ENCODE measurements around the gene KLRB1.
"Not testable (repeated sequence)": the region's sequence is repeated elsewhere in the genome, so short reads cannot be mapped to it uniquely, and the experiment has no call there.

The KLRB1 gene

DNA sequence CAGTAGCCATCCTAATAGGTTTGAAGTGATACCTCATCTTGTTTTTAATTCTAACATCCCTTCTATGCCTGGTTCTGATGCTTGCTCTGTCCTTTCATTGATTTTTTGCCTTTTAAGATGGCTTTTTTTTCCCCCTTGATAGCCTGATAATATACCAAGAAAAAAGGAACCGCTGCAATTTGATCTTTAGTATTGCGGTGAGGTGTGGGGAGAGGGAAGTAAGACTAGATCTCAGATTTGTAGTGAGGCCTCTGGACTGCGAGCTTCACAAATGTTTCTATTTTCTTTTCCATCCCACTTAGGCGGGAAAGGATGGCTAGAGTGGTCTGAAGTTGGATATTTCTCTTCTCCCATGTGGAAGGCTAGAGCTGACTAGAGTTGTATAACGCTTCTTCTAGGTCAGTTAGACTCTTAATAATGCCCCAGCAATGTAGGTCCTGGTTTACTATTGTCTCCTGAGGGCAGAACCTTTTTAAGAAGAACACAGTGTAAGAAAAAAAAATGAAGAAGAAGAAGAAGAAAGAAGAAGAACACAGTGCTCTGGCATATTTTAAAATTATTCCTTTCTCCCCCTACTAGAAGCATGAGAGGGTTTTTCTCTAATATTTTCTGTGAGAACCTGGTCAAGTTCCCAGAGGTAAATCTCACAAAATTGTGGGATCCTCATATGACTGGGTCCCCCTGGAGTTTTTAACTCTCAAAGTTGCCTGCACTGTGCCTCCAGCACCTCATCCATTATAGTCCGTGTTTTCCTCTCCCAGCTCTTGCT is 11.9 kb upstream of the KLRB1 start:
- no peak for DNase-seq (ENCODE audit: low read depth in 2 of 2)

DNA sequence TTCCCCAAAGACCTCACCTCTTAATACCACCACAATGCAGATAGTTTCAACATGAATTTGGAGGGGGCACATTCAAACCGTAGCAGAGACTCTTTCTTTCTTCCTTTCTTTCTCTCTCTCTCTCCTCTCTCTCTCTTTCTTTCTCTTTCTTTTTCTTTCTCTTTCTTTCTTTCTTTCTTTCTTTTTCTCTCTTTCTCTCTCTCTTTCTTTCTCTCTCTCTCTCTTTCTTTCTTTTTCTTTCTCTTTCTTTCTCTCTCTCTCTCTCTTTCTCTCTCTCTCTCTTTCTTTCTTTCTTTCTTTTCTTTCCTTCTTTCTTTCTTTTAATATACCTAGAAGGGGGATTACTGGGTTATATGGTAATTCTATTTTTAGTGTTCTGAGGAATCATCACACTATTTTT is 11.2 kb upstream of the KLRB1 start:
- DNase-seq (ENCODE audit: low read depth in 2 of 2): not testable (repeated sequence)

DNA sequence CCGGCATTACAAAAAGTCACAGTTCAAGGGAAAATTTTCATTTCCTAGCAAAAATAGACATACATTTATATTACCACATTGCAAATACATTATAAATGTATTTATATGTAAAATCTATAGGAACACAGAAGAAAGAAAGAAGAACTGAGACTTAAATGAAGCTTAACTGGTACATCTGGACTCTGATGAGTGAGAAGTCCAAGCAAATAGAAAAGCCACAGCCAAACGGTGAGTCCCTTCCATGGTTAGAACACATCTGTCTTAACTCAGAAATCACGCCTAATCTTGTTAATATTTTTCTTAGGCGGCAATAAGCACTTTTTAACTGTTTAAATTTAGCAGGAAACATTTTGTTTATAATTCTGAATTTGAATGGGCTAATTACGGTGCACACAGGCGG is 9.4 kb upstream of the KLRB1 start:
- DNase-seq (ENCODE audit: low read depth in 2 of 2): no peak

DNA sequence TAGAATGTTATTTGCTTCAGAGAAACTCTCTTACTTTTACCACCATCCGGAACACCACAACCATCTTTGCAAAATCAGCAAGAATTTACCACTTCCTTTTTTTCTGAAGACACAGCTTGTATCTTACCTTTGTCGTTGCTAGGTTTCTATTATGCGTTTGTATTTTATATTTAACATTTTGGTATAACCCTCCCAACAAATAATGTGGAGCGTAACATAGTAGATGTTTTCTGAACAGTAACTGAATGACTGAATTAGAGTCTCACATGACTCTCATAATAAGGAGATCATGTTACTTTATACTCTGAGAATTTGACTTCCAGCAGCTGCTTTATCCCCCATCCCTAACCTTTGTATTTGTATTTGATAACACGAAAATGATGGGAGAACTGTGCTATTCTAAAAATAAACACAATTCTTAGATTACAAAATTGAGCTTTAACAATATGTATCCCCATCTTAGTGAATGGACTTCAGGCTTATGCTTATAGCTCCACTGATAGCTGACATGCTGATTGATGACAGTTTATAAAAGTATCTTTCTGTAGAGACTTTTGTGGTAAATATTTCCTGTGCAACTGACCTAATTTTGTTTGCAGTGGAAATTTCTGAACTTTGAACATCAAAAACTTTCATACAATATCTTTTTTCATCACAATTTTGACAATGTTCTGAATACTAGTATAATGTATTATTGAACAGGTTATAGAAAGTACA is 7.9 kb upstream of the KLRB1 start:
- no peak for DNase-seq (ENCODE audit: low read depth in 2 of 2)

DNA sequence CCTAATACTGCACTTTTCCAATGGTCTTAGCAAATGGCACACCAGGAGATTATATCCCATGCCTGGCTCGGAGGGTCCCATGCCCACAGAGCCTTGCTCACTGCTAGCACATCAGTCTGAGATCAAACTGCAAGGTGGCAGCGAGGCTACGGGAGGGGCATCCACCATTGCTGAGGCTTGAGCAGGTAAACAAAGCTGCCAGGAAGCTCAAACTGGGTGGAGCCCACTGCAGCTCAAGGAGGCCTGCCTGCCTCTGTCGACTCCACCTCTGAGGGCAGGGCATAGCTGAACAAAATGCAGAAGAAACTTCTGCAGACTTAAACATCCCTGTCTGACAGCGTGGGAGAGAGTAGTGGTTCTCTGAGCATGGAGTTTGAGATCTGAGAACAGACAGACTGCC is 2.9 kb upstream of the KLRB1 start:
- DNase-seq (ENCODE audit: low read depth in 2 of 2): not testable (repeated sequence)

DNA sequence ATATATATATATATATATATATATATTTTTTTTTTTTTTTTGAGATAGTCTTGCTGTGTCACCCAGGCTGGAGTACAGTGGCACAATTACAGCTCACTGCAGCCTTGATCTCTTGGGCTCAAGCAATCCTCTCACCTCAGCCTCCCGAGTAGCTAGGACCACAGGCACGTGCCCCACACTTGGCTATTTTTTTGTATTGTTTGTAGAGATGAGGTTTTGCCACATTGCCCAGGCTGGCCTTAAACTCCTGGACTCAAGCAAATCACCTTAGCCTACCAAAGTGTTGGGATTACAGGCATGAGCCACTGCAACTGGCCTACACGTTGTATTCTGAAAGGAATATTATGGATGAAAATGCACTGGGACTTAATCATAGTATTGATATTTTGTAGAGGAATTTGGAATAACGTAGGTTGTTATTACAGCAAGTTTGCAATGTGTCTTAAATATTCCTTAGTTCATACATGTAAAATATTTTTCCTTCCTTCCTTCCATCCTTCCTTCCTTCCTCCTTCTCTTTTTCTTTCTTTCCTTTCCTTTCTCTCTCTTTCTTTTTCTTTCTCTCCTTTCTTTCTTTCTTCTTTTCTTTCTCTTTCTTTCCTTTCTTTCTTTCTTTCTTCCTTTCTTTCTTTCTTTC is 862 bp downstream of the KLRB1 start:
- DNase-seq (ENCODE audit: low read depth in 2 of 2): no peak

DNA sequence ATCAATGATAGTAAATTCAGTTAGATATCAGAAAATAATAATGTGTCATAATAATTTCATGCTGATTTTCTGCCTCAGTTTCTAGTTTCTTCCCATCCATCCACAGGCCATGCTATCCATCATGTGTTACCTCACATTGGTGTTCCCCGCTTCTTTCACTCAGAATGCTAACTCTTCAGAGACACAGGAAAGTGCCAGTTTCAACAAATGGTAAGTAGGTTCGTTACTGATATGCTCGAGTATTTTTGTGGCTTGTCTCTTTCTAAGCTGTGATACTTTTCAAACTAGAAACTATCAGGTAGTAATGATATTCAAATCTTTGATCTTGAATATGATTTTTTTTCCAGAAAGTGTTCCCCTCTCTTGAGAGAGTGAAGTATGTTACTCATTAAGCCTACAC is 1.5 kb downstream of the KLRB1 start:
- no peak for DNase-seq (ENCODE audit: low read depth in 2 of 2)

DNA sequence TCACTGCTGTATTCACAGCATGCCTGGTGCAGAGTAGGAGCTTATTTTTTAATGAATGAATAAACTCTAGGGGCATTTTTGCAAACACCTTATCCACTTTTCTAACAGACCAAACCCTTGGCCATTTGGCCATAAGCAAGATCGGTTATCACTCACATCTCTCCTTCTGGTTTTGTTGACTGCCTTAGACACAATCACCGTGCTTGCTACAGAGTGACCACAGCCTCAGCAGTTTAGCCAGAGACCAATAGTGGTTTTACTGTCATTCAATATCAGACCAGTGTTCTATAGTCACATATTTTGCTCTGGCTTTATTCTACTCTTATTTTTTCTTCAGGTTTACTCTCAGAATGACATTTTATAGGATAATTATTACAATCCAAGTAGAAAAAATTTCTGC is 2.2 kb downstream of the KLRB1 start:
- no peak for DNase-seq (ENCODE audit: low read depth in 2 of 2)

DNA sequence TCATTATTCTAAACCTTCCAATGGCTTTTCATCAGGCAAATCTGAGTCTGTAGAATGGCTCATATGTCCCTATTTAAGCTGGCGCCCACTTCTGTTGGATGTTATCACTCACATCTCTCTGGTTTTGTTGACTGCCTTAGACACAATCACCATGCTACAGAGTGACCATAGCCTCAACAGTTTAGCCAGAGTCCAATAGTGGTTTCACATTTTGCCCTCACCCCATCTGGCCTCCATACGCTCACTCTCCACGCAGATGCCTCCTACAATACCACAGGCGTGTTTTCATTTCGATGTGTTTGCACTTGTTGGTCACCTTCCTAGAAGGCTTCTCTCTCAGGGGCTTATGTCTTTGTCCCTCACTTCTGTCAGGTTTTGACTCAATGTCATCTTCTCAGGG is 3.4 kb downstream of the KLRB1 start:
- DNase-seq (ENCODE audit: low read depth in 2 of 2): no peak

DNA sequence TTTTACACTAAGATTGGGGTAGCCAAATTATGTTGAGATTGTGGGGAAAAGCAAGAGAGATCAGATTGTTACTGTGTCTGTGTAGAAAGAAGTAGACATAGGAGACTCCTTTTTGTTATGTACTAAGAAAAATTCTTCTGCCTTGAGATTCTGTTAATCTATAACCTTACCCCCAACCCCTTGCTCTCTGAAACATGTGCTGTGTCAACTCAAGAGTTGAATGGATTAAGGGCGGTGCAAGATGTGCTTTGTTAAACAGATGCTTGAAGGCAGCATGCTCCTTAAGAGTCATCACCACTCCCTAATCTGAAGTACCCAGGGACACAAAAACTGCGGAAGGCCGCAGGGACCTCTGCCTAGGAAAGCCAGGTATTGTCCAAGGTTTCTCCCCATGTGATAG is 7.3 kb downstream of the KLRB1 start:
- DNase-seq (ENCODE audit: low read depth in 2 of 2): not testable (repeated sequence)

DNA sequence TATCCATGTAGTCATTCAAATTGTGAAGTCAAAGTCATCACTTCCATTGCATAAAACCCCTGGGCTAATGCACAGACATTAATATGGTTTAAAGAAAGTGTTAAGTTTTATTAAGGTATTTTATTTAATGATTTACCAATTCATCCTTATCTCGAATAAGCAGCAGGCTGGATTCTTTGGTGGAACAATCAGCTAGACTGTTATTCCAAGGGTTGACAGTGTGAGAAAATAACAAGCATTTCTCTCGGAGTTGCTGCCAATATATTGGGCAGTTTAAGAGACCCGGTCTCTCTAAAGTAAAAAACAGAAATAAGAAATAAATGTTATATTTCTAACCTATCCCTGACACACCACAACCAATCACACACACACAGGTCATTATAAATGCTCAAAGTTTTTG is 9.4 kb downstream of the KLRB1 start:
- DNase-seq (ENCODE audit: low read depth in 2 of 2): no peak

DNA sequence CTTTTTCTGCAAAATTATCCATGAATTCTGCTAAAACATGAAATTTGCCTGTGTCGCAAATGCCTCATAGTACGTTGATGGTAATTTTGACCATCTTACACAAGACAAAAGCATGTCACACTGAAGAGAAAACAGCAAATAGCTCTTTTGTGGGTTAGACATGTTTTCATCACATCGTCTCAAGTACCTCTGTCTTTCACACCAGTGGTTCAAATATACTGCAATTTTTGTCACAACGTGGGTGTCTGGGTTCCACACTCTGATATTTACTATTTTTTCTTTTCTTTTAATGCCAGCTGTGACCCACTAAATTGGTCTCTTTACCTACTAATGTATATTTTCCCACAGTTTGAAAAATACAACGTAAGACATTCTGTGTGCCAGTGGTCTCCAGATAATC is 10.4 kb downstream of the KLRB1 start:
- DNase-seq (ENCODE audit: low read depth in 2 of 2): no peak

DNA sequence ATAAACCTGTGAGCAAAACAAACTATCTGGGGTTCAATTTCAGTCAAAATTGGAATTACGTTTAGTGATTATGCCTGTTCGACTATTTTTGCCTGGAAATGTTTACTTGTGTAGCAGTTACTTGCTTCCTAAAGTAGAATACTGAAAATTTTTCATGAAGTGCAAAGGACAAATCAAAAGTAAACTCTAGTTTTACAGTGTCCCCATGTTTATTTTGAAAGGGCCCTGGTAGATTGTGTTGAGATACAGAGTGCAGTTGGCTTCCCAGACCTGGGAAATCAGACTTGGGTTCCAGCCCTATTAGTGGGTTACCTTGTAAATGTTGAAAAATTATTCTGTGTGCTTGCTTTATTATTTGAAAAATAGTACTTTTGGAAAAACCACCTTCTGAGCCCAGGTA is 17.3 kb downstream of the KLRB1 start:
- DNase-seq (ENCODE audit: low read depth in 2 of 2): no peak

DNA sequence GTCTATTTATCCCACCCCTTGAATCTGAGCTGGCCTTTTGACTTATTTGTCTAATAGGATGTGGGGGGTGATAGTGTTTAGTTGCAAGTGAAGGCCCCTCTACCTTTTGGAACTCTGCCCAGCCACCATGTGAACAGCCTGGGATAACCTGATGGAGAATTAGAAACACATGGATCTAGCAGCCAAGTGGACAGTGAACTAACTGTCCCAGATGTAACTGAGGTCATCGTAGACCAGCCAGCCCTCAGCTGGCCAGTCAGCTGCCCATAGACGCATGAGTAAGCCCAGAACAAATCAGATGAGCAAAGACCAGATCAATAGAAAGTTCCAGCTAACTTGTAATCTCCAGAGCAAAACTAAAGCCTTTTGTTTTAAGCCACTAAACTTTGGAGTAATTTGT is 19.0 kb downstream of the KLRB1 start:
- DNase-seq (ENCODE audit: low read depth in 2 of 2): no peak

DNA sequence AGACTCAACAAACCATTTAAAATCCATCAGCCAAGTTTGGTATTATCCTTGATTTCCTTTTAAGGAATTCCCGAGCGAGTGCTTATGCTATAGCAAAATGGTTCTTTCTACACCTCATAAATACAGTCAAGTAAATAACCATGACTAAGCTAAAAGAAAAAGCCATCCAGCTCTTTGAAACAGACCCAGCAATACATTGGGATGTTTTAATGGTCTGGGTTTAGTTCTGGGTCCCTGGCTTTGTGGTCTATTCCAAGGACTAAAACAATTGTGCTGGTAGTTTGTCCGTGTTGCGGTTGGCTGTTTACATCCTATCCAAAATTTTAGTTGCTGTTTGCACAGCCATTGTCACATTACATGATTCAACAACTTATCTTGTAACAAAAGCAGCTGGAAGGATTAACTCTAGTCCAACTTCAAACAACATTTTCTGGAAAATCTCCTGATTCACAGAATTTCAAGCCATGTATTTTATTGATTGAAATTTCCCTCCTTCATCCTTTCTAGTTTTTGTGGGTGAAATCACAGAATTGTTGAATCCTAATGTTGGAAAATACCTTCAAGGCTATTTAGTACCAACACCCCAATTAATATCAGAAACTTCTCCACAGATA is 19.6 kb downstream of the KLRB1 start:
- peak; percentile 6 to 12 for DNase-seq (ENCODE audit: low read depth in 2 of 2)

DNA sequence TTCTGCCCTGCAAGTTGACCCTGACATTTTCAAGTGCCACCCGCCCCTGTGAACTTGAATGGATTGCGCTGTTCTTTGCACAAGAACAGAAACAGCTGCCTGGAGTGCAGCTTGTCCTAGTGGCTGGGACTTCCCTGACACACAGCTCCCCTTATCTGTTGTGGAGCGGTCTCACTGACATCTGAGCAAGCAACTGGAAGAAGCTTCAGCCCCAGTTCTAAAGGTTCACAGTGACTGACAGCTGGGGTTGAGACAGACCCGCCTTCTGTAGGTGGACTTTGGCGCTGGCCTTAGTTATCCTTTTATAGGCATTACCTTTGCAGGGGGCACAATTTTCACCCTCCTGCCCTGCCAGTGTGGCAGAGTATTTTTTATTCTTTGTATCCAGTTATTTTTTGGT is 30.0 kb downstream of the KLRB1 start:
- not testable (repeated sequence) for DNase-seq (ENCODE audit: low read depth in 2 of 2)

DNA sequence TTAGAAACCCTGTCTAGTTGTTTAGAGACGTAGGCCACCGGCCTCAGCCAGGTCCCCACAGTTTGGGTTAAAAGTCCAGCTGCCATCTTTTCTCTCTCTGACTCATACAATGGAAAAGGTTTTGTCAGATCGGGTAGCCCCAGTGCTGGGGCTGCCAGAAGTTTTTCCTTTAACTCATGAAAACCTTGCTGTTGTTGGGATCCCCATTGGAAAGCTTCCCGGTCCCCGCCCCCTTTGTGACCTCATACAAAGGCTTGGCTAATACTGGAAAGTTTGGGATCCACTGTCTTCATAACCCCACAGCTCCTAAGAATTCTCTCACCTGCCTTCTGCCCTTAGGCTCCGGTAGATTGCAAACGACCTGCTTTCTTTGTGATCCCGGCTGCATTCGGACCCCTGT is 40.6 kb downstream of the KLRB1 start:
- DNase-seq (ENCODE audit: low read depth in 2 of 2): not testable (repeated sequence)

DNA sequence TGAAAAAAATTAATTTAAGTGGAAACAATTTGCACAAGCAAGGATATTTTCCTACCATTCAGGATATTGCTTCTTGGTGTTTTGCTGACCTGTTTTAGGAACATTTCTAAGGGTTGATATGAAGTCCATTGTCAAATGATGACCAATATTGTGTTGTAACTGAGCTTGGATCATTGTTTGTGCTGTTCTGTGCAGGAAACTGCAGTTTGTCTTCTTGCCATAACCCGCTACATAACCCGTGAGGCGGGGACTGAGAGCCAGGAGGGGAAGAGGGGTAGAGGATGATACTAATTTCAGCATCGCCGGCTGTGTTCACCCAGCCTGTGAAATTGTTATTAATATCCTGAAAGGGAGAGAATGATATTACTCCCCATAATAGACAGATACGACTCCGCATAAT is 41.6 kb downstream of the KLRB1 start:
- DNase-seq (ENCODE audit: low read depth in 2 of 2): not testable (repeated sequence)

DNA sequence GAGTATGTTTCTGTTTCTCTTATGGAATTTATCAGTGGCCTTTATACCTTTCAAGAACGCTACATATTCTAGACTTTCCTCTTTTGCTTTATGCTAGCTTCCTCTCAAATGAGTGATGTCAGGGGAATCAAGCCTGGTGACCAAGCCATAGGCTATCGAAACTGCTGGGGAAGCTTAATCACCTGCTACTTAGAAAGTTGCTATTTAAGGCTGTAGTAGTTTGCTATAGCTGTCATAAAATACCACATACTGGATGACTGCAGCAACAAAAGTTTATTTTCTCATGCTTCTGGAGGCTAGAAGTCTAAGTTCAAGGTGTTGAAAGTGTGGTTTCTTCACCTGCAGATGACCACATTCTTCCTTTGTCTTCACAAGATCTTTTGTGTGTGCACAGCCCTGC is 43.3 kb downstream of the KLRB1 start:
- not testable (repeated sequence) for DNase-seq (ENCODE audit: low read depth in 2 of 2)

DNA sequence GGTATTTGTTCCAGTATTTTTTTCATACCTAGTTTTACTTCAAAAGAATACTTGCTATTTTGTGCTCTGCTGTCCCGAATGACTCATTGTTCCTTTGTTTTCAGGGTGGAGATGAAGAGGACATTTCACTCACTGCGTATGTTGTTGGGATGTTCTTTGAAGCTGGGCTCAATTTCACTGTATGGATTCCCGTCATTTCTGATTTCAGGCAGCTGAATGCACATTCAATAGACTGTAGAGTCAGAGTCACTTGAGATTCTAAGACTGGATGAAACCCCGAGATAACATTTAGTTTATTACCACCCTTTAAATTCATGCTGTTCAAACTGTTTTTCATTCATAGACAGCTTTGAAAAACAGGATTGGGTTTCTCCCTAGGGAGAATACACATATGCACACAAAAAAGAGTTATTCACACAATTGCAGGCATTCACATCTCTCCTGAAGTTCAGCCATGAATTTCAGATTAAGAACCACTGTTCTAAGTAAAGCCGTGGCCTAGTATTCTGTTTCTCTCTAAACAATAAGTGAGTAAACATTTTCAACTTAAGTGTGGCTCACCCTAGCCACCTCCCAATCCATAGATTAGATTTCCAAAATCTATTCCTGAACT is 44.8 kb downstream of the KLRB1 start:
- not testable (repeated sequence) for DNase-seq (ENCODE audit: low read depth in 2 of 2)

DNA sequence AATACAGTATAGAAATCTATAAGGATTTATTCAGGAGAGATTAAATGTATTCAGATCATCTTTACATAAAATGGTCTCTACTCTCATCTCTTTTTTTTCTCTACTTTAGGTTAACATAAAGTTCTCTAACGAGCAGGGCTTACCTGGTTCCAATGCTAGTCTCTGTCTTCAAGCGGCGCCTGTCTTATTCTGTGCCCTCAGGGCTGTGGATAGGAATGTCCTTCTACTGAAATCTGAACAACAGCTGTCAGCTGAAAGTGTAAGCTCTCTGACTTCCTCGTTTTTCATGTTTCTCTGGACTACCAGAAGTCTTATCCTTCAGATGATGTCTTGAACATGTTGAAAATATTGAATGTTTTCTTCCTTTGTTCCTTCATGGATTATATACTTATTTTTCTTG is 62.2 kb downstream of the KLRB1 start:
- DNase-seq (ENCODE audit: low read depth in 2 of 2): not testable (repeated sequence)
